ENCODE measurements around the gene CASKIN1.
A peak's percentile ranks its signal among the peaks of the same experiment; 100 is the strongest.

The CASKIN1 gene

GRCh38 chr16:2226245-2226793 lies 29.9 kb upstream of the CASKIN1 start:
- Histone ChIP-seq H3K36me3 (ENCODE audit: control insufficient read depth, insufficient read depth, low read length) (peaks cover 21% of the 10 kb centered on the region), H3K4me3 (replicated peaks; ENCODE audit: low read depth, low read length) (no peak overlapping the region), H3K27me3 (replicated peaks; ENCODE audit: control insufficient read depth, insufficient read depth, low read length) (no peaks in the 10 kb centered on the region)
- DNase-seq (ENCODE audit: extremely low read depth, insufficient read length) = no peak
- TF ChIP-seq CTCF (IDR thresholded peaks at IDR 0.05; ENCODE audit: insufficient read depth, low read length, poor library complexity, severe bottlenecking) = no peak

- no peak for TF ChIP-seq CTCF (IDR thresholded peaks at IDR 0.05; ENCODE audit: insufficient read depth, low read length, poor library complexity, severe bottlenecking)
- Histone ChIP-seq H3K4me3 (replicated peaks; ENCODE audit: low read depth, low read length) (peak overlapping the region; percentile 78), H3K36me3 (ENCODE audit: control insufficient read depth, insufficient read depth, low read length) (peaks cover 8% of the 10 kb centered on the region), H3K27me3 (replicated peaks; ENCODE audit: control insufficient read depth, insufficient read depth, low read length) (no peaks in the 10 kb centered on the region)
- DNase-seq (ENCODE audit: extremely low read depth, insufficient read length) = no peak
These were observed 27.6 kb upstream of the CASKIN1 start for GRCh38 chr16:2223942-2224486.

- no peak for TF ChIP-seq CTCF (IDR thresholded peaks at IDR 0.05; ENCODE audit: insufficient read depth, low read length, poor library complexity, severe bottlenecking)
- DNase-seq (ENCODE audit: extremely low read depth, insufficient read length) = peak; percentile 100
- Histone ChIP-seq H3K36me3 (ENCODE audit: control insufficient read depth, insufficient read depth, low read length) (peaks cover 5% of the 10 kb centered on the region), H3K27me3 (replicated peaks; ENCODE audit: control insufficient read depth, insufficient read depth, low read length) (no peaks in the 10 kb centered on the region), H3K4me3 (replicated peaks; ENCODE audit: low read depth, low read length) (peak within 1 kb of the TSS; percentile 78)
These were observed 27.0 kb upstream of the CASKIN1 start, which contains the start of gene E4F1 for GRCh38 chr16:2223221-2223941. E4F1 (plus strand) TSS chr16:2223591; CDS start chr16:2223614, 23 bp downstream.

- H3K4me3 ChIP-seq (replicated peaks; ENCODE audit: low read depth, low read length) = no peak overlapping the region
- DNase-seq (ENCODE audit: extremely low read depth, insufficient read length) = no peak
These were observed 19.9 kb upstream of the CASKIN1 start for GRCh38 chr16:2216330-2216729.

GRCh38 chr16:2214719-2214968 lies 18.2 kb upstream of the CASKIN1 start, which contains the start of gene PGP:
PGP (minus strand) TSS chr16:2214840; CDS start chr16:2214777, 63 bp downstream.
- H3K36me3 ChIP-seq (ENCODE audit: control insufficient read depth, insufficient read depth, low read length) = peaks cover 1% of the 10 kb centered on the region
- no peaks in the 10 kb centered on the region for H3K27me3 ChIP-seq (replicated peaks; ENCODE audit: control insufficient read depth, insufficient read depth, low read length)
- DNase-seq (ENCODE audit: extremely low read depth, insufficient read length) = no peak
- TF ChIP-seq CTCF (IDR thresholded peaks at IDR 0.05; ENCODE audit: insufficient read depth, low read length, poor library complexity, severe bottlenecking) = no peak
- H3K4me3 ChIP-seq (replicated peaks; ENCODE audit: low read depth, low read length) = peak within 1 kb of the TSS; percentile 90

More at GRCh38 chr16:2216330-2216729, 19.9 kb upstream of the CASKIN1 start:
- H3K27me3 ChIP-seq (replicated peaks; ENCODE audit: control insufficient read depth, insufficient read depth, low read length) = no peaks in the 10 kb centered on the region
- H3K36me3 ChIP-seq (ENCODE audit: control insufficient read depth, insufficient read depth, low read length) = no peaks in the 10 kb centered on the region
- TF ChIP-seq CTCF (IDR thresholded peaks at IDR 0.05; ENCODE audit: insufficient read depth, low read length, poor library complexity, severe bottlenecking) = no peak
